NCI-H2107 (cell line): ENCODE measurements around the gene MORF4L2.
"Not testable (repeated sequence)": the region's sequence is repeated elsewhere in the genome, so short reads cannot be mapped to it uniquely, and the experiment has no call there.

ENCODE experiments used
- DNase-seq: peaks from one replicate; lab custom pipeline; 2025; lab: John Stamatoyannopoulos, UW

The MORF4L2 gene

DNA sequence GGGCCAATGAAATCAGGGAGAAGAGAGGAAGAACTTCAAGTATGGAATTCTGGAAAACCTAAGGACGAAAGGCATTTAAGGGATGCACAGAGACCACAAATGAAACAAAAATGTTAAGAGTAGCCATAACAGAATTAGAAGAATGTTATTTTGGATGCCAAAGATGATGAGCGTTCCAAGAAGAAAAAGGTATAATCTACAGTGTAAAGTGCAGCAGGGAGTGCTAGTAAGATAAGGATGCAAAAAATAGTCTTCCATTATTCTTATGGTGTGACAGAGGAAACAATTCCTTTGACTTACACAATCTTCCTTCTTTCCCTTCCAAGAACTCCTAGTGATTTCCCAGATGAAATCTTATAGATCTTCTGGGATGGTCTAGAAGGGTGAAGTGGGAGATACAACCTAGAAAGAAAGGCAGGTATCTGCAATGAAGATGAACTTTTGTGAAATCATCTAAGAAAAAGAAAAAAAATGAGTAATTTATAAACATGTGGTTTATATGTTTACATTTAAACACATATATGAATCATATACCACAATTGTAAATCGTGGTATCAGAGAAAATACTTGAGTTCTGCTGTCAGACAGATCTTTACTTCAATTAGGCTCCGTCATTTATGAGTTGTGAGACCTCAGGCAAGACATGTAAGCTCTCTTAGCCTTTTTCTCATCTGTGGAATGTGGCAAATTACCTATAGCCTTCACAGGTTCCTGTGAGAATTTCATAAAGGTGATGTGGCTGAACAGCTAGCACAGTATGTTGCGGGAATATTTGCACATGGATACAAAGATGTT, 8.1 kb downstream of the MORF4L2 start:
- DNase-seq, result no peak

DNA sequence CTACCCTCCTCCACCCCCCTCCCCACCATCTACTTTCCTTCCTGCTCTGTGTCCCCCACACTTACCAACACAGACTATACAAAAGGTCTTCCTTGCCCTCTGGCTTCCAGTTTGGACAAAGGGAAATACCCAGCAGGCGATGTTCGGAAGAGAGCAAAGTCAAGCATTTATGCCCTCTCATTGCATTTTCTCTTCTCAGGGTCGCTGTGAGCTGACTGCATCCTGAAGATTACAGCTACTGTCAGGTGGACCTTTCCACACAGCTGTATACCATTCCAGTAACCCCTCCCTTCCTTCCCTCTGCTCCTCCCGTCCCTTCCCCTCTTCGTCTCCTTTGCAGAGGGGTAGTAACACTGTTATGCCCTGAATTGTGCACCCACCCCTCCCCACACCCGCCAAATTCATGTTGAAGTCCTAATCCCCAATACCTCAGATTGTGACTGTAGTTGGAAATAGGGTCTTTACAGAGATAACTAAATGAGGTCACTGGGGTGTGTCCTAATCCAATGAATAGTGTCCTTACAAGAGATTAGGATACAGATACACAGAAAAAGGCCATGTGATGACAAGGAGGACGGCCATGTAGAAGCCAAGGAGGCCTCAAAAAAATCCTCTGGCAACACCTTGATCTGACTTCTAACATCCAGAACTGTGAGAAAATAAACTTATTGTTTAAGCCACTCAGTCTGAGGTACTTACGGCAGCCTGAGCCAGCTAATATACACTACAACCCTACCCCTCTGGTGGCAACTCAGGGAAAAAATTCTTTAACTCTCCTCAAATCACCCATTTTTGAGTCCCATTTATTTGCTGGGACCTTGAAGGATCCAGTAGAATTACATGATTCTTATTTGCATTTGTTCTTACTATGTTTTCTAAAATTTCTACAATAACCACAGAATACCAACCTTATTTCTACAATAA, 11.7 kb downstream of the MORF4L2 start:
- no peak for DNase-seq

DNA sequence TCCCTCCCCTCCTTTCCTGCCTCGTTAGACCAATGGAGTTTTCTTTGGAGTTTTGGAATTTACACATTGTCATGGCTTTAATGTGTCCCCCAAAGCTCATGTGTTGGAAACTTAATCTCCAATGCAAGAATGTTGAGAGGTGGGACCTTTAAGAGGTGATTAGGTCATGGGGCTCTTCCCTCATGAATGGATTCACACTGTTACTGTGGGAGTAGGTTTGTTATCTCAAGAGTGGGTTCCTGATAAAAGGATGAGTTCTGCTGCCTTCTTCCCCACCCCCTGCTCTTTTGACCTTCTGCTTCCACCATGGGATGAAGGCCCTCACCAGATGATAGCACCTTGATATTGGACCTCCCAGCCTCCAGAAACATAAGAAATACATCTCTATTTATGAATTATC, 16.8 kb downstream of the MORF4L2 start:
- DNase-seq, result no peak

DNA sequence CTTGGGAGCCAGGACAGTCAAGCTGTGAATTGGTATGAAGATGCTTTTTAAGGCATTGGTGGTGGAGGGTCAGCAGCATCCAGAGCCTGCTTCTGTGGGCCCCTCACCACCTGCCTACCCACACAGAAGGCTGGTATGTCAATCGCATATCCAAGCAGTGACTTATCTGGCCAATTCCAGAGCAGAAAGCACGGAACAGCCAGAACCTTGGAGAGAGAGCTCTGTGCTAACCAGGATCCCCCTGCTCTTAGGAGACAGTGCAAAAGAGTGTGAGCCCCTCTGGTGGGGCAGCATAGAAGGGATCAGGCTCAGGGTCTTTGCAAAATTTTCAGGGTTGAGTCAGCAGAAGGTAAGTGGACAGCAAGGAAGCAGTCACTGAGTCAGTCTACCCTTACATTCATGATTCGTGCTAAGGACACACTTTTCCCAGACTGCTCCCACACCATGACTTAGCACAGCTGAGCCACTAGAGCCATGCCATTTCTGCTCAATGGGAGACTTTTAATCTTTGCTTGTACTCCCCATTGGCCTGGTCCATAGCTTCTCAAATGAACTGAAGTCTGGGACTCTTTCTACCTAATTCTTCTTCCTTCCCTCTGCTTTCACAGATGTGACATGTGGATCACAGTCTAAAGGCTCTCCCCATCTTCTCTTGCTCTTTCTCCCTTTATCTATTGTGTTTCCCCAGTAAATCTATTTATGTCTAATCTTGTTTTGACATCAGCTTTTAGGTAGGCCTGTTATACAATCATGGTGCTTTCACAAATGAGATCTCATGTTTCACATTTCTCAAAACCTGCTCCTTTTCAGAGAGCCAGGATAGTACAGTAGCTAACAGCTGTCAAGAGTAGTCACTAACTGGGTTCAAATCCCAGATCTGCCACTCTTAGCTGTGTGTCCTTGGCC, 20.0 kb downstream of the MORF4L2 start:
- DNase-seq, result no peak

DNA sequence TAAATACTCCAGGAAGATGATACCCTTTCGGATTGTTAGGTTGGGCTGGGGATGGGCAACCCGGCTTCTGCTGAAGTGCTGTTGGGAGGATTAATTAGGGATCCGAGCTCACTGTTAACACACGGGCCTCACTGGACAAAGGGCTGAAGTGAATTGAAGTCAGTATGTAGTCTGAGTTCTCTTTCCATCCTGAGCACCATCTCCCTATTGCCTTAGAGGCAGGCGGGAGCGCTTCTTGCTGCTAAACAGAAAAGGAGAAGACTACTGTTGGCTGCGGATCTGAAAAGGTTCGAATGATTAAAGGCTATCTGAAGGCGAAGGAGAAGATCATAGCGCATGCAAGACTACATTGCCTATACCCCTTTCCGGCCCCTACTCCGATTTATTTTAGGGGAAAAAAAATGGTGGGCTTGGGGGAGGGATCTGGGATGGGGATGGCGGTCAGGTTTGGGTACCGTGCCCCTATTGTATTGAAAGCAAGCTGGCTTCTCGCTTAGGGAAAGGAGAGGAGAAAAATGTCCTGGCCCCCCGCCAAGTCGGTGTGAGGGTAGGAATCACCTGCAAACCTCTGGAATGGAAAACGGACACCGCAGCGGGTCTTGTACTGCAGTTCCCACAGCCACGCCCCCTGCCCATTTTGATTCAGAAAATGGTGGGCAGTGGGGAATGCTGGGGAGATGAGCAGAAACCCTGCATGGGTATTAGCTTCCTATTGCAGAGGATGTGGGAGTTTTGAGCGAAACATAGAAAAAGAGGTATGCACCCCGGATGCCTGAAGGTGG, 22.3 kb downstream of the MORF4L2 start:
- no peak for DNase-seq

DNA sequence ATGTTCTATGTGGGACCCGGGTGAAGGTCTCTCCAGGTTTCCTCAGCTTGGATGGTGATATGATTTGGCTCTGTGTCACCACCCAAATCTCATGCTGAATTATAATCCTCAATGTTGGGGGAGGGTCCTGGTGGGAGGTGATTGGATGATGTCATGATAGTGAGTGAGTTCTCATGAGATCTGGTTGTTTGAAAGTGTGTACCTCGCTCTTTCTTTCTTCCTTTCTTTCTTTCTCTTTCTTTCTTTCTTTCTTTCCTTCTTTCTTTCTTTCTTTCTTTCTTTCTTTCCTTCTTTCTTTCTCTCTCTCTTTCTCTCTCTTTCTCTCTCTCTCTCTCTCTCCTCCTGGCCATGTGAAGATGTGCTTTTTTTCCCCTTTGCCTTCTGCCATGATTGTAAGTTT, 27.0 kb downstream of the MORF4L2 start:
- not testable (repeated sequence) for DNase-seq

DNA sequence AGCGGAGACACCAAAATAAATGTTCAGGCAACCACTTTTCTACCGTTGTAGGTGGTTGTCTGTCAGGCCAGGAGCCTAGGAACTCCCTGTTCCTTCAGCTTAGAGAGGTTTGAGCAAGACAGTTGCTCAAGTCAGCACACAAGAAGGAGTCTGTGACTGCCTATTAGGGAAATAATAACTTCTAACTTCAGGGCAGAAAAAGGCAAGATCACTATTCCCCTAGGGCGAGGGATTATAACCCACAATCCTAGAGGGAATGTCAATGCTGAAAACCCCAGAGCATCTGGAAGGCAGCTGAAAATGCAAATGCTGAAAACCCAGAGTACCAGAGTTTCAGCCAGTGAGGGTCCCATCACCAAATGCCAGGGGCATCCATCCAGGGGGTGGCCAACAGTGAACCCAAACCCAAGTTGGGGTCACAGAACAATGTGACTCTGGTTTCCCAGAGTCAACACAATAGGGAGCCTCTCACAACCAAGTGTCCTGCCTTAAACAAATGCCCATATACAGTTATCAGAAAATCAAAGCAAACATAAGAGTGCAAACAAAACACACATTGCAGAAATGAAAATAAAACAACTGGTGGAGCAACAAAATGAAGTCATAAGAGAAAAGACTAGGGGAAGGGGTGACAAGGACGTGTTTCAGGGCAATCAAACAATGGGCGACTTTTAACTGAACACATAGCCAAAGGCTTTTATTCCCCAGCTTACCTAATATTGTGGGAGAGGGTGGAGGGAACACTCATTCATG, 27.6 kb downstream of the MORF4L2 start:
- no peak for DNase-seq

DNA sequence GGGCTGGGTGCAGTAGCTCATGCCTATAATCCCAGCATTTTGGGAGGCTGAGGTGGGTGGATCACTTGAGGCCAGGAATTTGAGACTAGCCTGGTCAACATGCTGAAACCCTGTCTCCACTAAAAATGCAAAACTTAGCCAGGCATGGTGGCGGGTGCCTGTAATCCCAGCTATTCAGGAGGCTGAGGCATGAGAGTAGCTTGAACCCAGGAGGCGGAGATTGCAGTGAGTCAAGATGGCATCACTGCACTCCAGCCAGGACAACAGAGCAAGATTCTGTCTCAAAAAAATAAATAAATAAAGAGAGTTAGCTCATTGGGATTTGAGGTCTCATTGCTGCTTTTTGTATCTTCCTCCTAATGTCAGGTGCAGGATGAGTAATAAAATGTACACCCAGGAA, 29.4 kb downstream of the MORF4L2 start:
- DNase-seq, result not testable (repeated sequence)

DNA sequence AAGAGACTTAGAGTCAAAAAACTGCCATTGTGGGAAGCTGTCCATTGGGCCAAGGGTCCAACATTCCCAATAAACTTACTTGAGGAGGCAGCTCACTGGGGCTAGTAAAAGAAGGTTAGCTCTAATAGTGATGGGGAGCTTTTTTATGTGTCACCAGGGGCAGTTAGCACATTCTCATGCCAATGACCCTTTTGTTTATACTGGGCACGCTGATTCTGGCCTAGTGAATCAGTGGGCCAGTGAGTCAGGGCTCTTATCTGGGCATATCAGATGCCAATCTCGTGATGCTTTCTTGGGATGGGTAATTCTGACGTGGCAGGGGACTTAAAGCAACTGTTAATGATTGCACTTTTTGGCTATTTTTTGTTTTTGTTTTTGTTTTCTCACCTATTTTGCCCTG, 29.9 kb downstream of the MORF4L2 start:
- DNase-seq, result no peak

DNA sequence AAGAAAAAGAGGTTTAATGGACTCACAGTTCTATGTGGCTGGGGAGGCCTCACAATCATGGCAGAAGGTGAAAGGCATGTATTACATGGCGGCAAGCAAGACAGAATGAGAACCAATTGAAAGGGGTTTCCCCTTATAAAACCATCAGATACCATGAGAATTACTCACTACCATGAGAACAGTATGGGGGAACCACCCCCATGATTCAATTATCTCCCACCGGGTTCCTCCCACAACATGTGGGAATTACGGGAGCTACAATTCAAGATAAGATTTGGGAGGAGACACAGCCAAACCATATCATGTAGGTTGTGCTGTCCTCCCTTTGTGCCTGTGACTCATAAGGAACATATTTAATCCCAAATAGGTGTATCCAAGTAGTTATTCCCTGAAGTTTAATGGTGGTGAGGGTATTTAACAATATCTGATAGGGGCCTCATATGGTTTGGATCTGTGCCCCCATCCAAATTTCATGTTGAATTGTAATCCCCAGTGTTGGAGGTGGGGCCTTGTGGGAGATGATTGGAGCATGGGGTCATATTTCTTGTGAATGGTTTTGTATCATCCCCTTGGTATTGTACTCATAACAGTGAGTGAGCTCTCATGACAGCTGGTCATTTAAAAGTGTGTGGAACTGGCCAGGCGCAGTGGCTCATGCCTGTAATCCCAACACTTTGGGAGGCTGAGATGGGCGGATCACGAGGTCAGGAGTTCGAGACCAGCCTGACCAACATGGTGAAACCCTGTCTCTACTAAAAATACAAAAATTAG, 31.1 kb downstream of the MORF4L2 start:
- DNase-seq, result not testable (repeated sequence)

DNA sequence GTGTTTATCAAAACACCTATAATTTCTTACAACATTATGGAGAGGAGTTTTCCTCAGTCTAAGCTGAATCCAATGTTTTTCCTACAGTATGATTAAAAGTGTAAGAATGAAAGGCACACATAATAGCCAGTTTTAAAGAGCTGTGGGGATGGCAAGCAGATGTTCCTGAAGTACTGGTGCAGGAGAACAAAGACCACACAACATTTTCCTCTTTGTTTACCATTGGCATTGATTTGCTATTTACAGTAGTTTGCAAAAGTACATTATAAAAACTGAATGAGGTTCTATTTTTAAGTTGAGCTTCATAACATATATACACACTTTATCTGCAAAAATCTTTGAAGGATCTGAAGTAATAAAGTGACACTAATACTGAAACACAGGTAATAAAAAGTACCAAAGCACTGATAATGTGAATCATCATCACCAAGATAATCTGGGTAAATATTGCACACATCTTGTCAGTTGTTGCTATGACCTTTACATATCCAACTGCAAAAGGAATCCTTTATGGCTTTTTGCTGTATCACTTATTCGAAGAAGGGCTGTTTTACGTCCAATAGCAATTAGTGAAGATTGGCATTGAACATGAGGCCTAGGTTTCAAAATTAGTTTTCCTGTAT, 35.2 kb downstream of the MORF4L2 start:
- DNase-seq, result no peak

DNA sequence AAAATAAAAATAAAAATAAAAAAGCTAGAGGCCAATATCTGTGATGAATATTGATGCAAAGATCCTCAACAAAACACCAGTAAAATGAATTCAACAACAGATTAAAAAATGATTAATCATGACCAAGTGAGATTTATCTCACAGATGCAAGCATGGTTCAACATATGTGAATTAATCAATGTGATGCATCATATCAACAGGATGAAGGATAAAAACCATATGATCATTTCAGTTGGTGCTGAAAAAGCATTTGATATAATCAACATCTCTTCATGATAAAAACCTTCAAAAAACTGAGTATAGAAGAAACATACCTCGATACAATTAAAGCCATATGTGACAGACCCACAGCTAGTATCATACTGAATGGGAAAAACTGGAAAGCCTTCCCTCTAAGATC, 38.9 kb downstream of the MORF4L2 start:
- no peak for DNase-seq

DNA sequence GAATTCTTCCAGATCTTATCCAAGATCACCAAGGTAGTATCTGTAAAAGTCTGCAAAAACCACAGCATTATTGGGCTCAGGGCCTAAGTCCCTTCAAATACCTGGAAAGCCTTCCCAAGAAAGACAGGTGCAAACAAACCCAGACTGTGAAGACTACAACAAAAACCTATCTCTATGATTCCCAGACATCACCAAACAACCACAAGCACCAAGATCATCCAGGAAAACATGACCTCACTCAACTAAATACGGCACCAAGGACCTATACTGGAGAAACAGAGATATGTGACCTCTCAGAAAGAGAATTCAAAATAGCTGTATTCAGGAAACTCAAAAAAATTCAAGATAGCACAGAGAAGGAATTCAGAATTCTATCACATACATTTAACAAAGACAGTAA, 42.4 kb downstream of the MORF4L2 start:
- DNase-seq, result no peak

DNA sequence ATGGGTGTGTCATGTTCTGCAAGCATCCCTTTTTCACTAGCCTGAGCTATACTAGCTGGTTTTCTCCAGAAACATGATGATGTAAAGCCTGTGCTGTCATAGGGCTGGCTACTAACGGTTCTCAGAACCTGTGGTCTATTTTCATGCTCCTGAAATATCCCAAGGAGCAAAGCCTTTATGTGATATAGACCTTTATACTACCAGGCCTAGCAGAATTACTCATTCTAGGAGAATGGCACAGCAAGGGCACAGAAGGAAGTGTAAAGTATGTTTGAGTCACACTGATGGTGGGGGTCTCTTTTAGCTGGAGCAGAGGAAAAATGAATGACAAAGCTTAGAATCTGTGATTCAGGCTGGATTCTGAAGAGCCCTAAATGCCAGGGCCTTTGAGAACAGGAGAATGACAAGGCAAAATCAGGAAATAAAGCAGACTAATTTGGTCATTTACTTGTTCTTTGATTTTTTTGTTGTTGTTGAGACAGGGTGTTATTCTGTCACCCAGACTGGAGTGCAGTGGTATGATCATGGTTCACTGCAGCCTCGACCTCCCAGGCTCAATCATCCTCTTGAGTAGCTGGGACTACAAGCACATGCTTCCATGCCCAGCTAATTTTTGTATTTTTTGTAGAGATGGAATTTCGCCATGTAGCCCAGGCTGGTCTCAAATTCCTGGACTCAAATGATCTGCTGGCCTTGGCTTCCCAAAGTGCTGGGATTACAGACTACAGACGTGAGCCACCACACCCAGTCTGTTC, 45.9 kb downstream of the MORF4L2 start:
- no peak for DNase-seq

DNA sequence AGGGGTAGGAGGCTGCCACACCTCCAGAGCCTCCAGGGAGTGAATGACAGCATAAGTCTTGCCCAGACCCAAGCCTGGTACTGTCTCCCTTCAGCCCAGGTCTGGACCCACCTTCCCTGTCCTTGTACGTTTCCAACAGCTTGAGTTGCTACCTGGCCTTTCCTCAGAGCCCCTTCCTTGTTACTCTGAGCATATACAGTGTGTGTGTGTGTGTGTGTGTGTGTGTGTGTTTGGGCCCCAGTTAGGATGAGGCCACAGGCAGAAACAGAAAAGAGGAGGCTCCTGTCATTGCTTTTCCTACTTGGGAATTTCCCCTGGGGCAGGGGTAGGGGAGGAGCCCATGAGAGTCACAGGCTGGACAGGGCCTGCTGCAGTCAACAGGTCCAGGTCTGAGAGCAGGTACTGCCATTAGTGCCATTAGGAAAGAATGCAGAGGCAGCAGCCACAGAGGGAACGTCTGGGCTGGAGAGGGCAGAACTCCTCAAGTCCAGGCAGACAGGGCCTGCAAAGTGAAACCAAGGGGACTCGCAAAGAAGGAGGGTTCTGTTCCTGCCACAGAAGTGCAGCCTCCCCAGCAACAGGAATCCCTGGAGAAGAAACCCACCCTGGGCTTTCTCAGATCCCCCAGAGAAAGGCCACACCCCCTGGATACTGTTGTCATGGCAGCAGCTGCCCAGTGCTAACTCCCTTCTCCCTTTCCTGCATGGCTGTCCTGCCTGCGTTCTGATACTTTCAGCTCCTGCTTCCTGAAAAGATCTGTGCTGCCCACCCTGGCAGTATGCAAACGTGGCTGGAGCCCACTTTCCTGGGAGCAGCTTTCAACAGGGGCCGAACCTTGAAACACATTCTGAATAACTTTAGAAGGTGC, 47.8 kb downstream of the MORF4L2 start:
- DNase-seq, result peak; percentile 4

DNA sequence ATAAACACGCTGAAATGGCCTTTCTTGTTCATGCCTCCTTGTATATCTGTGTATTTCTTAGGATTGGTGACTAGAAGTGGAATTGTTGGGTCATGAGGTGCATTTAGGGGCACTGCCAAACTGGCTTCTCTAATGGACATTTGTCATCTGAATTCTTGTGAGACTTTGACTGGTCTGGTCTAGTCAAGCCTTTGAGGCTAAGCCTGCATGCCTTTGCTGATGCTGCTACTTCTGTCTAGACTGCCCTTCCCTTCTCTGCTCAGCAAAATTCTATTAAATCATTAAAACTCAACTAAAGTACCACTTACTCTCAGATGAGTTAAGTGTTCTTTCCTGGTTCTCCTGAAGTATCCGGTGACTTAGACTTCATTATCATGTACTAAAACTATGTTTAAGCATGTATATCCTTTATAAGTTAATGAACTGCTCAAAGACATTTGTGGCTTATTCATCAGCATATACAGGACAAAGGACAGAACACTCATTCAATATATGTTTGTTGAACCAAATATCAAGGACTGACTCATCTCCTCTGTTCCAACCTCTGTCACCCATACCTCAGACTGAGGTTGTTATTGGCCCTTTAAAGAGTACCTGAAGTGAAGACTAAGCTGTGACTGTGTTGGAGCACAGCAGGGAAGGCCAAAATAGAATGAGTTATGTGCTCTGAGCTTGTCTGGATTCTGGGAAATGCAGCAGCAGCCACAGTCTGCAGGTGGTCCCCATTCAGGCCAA, 48.7 kb downstream of the MORF4L2 start:
- no peak for DNase-seq

DNA sequence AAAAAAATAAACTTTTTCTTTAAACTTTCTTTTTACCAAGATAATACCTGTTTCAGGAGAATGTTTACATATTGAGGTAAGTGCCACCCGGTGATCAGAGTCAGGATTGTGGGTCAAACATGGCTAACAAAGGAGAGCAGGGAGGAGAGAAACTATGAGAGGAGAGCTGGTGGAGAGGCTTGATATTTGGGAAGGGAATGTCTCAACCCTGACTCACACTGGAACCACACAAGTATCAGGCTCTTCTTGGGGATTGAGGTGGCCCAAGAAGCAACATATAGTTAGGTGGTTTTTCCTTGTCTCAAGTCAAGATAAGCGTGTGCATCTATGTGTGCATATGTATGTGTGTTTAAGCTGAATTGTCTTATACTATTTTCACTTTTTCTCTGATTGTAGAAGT, 51.1 kb downstream of the MORF4L2 start:
- DNase-seq, result no peak
